ENCODE measurements around the gene ICAM4.

Gene ICAM4

DNA sequence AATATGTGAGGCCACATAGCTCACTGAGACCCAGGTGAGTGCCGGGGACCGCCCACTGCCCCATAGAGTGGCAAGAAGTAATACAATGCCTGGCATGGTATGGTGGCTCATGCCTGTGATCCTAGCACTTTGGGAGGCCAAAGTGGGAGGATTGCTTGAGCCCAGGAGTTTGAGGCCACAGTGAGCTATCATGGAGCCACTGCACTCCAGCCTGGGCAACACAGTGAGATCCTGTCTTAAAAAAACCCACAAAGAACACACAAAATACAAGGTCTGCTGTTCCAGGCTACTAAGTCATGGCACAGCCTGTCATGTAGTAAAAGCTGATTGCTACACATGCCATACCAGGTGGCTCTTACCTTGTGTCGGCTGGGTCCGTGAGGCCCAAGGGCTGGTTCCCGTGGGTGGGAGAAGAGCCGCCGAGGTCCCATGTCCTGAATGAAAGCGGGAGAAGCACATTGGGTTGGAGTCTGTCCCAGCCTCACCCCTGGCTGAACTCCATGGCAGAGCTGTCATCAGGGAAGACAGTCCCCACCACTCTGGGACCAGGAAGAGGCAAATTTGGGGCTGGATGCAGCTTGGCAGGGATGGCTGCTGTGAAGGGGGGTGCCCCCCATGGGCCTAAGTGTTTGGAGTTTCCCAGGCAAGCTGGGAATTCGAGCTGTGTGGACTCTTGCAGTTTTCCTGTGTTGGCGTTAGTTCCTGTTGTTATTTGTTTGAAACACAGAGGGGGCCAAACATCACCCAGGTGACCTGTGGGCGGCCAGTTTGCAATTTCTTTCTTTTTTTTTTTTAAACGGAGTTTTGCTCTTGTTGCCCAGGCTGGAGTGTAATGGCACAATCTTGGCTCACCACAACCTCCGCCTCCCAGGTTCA is 32.3 kb downstream of the ICAM4 start:
- Histone ChIP-seq H2BK12ac (ENCODE audit: low read length) (no peak overlapping the region), H4K8ac (ENCODE audit: low read depth, low read length) (peak overlapping the region; percentile 96), H3K18ac (ENCODE audit: low read length) (no peak overlapping the region), H3K36me3 (replicated peaks in 1 of 2; ENCODE audit: control insufficient read depth in 2 of 2, insufficient read depth in 2 of 2, low read length in 2 of 2) (peaks cover 44 to 82% of the 10 kb centered on the region in 2 donors), H2AFZ (ENCODE audit: low read length) (no peak overlapping the region), H3K9me3 (replicated peaks in 1 of 2; ENCODE audit: control insufficient read depth in 2 of 2, insufficient read depth in 1 of 2, low read depth in 1 of 2, low read length in 2 of 2) (no peaks in the 10 kb centered on the region), H2AK5ac (ENCODE audit: low read depth, low read length) (no peak overlapping the region), H4K91ac (ENCODE audit: low read depth, low read length, poor library complexity) (no peak overlapping the region), H3K27me3 (ENCODE audit: control insufficient read depth in 3 of 3, insufficient read depth in 3 of 3, low read depth in 1 of 3, low read length in 3 of 3) (no peaks in the 10 kb centered on the region), H2BK120ac (ENCODE audit: low read depth, low read length) (no peak overlapping the region), H2BK15ac (ENCODE audit: low read length) (no peak overlapping the region), H3K14ac (ENCODE audit: low read length) (no peak overlapping the region), H3K9ac (ENCODE audit: low read depth, low read length, poor library complexity) (no peak overlapping the region), H3K27ac (replicated peaks; ENCODE audit: low read length) (no peak overlapping the region), H3K4me2 (ENCODE audit: insufficient read depth, low read length, poor library complexity, severe bottlenecking) (no peak overlapping the region), H3K4me1 (ENCODE audit: control insufficient read depth in 2 of 2, insufficient read depth in 1 of 2, low read depth in 1 of 2, low read length in 2 of 2) (peaks cover 0 to 2% of the 10 kb centered on the region in 2 donors), H3K23ac (ENCODE audit: low read depth, low read length, poor library complexity) (no peak overlapping the region), H3K79me1 (ENCODE audit: low read depth, low read length) (peaks cover 13% of the 10 kb centered on the region), H3K4ac (ENCODE audit: low read length) (no peak overlapping the region), H3K4me3 (ENCODE audit: low read length in 2 of 2) (peak overlapping the region in 1 of 2 donors; percentile 49), H2BK5ac (ENCODE audit: low read length) (no peak overlapping the region)
- DNase-seq (ENCODE audit: low spot score): no peak
- WGBS, 2 donors (ENCODE audit: extremely low coverage in 2 of 2, insufficient read length in 2 of 2, insufficient replicate concordance in 1 of 2): no CpG with 5 or more reads among the region's 13 CpGs

DNA sequence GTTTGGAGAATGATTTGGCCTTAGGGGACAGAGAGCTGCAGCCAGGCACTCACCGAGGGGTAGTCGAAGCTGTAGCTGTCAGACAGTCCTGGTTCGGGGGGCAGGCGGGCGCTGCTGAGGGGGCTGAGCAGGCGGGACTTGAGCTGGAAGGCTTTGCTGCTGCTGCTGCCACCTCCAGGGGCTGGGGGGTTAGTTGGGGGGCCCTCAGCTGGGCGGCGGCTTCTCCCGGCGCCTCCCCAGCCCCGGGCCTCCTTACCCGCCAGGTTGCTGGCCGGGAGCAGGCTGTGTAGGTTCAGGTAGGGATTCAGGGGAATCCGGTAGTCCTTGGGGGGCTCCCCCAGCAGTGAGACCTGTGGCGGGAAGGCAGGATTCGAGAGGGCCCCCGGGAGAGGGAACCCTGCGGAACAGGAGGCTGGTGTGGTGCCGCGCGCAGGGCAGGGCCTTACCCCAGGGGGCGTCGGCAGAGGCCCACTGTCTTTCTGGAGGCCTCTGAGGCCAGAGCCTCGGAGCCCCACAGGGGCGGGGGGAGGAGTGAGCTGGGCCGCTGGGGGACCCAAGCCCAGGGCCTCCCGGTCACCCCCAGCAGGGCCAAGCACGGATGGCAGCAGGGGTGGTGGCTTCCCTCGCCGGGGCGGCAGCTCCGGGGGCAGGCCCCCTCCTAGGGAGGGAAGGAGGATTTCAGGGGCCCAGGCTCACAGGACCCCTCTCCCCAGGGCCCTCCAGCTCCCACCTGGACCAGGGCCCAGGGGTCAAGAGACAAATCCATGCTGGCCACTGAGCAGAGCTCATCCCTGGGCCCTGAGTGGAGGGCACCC is 34.1 kb downstream of the ICAM4 start:
- H3K36me3 ChIP-seq (replicated peaks in 1 of 2; ENCODE audit: control insufficient read depth in 2 of 2, insufficient read depth in 2 of 2, low read length in 2 of 2): peaks cover 53 to 97% of the 10 kb centered on the region in 2 donors
- no peaks in the 10 kb centered on the region for H3K27me3 ChIP-seq (ENCODE audit: control insufficient read depth in 3 of 3, insufficient read depth in 3 of 3, low read depth in 1 of 3, low read length in 3 of 3)
- H2BK12ac ChIP-seq (ENCODE audit: low read length): no peak overlapping the region
- H3K9me3 ChIP-seq (replicated peaks in 1 of 2; ENCODE audit: control insufficient read depth in 2 of 2, insufficient read depth in 1 of 2, low read depth in 1 of 2, low read length in 2 of 2): no peaks in the 10 kb centered on the region
- no peak overlapping the region for H3K27ac ChIP-seq (replicated peaks; ENCODE audit: low read length)
- H3K23ac ChIP-seq (ENCODE audit: low read depth, low read length, poor library complexity): peak overlapping the region; percentile 25
- no peak overlapping the region for H4K8ac ChIP-seq (ENCODE audit: low read depth, low read length)
- H3K9ac ChIP-seq (ENCODE audit: low read depth, low read length, poor library complexity): no peak overlapping the region
- no peak overlapping the region for H3K14ac ChIP-seq (ENCODE audit: low read length)
- no peak overlapping the region for H2AK5ac ChIP-seq (ENCODE audit: low read depth, low read length)
- peaks cover 0 to 2% of the 10 kb centered on the region in 2 donors for H3K4me1 ChIP-seq (ENCODE audit: control insufficient read depth in 2 of 2, insufficient read depth in 1 of 2, low read depth in 1 of 2, low read length in 2 of 2)
- H3K4ac ChIP-seq (ENCODE audit: low read length): no peak overlapping the region
- DNase-seq (ENCODE audit: low spot score): no peak
- peak overlapping the region; percentile 75 for H2BK5ac ChIP-seq (ENCODE audit: low read length)
- no peak overlapping the region for H3K4me3 ChIP-seq (ENCODE audit: low read length in 2 of 2)
- WGBS, 2 donors (ENCODE audit: extremely low coverage in 2 of 2, insufficient read length in 2 of 2, insufficient replicate concordance in 1 of 2): no CpG with 5 or more reads among the region's 32 CpGs
- peaks cover 10% of the 10 kb centered on the region for H3K79me1 ChIP-seq (ENCODE audit: low read depth, low read length)
- H2AFZ ChIP-seq (ENCODE audit: low read length): no peak overlapping the region
- H4K91ac ChIP-seq (ENCODE audit: low read depth, low read length, poor library complexity): no peak overlapping the region
- H2BK120ac ChIP-seq (ENCODE audit: low read depth, low read length): no peak overlapping the region
- H3K4me2 ChIP-seq (ENCODE audit: insufficient read depth, low read length, poor library complexity, severe bottlenecking): no peak overlapping the region
- H2BK15ac ChIP-seq (ENCODE audit: low read length): no peak overlapping the region
- no peak overlapping the region for H3K18ac ChIP-seq (ENCODE audit: low read length)

DNA sequence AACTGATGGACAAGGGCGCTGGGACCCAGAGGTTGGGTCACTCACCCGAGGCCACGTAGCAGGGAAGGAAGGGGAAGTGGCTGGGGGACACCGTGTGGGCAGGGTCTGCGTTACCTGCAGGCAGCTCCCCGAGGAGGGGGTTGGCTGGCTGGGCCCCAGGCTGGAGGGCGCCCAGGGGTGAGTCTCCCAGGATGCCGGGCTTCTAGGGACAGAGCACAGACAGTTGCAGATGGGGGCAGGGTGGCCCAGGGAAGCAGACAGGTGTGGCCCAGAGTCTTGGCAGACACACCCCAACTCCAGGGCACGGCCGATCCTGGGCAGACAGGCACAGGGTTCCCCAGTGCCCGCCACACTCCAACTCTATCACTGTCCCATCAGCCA is 34.7 kb downstream of the ICAM4 start:
- H3K9ac ChIP-seq (ENCODE audit: low read depth, low read length, poor library complexity): no peak overlapping the region
- DNase-seq (ENCODE audit: low spot score): no peak
- H3K18ac ChIP-seq (ENCODE audit: low read length): no peak overlapping the region
- H3K14ac ChIP-seq (ENCODE audit: low read length): no peak overlapping the region
- no peak overlapping the region for H3K4me2 ChIP-seq (ENCODE audit: insufficient read depth, low read length, poor library complexity, severe bottlenecking)
- no peak overlapping the region for H3K4me3 ChIP-seq (ENCODE audit: low read length in 2 of 2)
- no peak overlapping the region for H2BK15ac ChIP-seq (ENCODE audit: low read length)
- H2AK5ac ChIP-seq (ENCODE audit: low read depth, low read length): no peak overlapping the region
- peak overlapping the region; percentile 25 for H3K23ac ChIP-seq (ENCODE audit: low read depth, low read length, poor library complexity)
- H2BK12ac ChIP-seq (ENCODE audit: low read length): no peak overlapping the region
- H4K8ac ChIP-seq (ENCODE audit: low read depth, low read length): no peak overlapping the region
- H3K9me3 ChIP-seq (replicated peaks in 1 of 2; ENCODE audit: control insufficient read depth in 2 of 2, insufficient read depth in 1 of 2, low read depth in 1 of 2, low read length in 2 of 2): no peaks in the 10 kb centered on the region
- no peaks in the 10 kb centered on the region for H3K27me3 ChIP-seq (ENCODE audit: control insufficient read depth in 3 of 3, insufficient read depth in 3 of 3, low read depth in 1 of 3, low read length in 3 of 3)
- H3K27ac ChIP-seq (replicated peaks; ENCODE audit: low read length): no peak overlapping the region
- H2BK5ac ChIP-seq (ENCODE audit: low read length): peak overlapping the region; percentile 75
- no CpG with 5 or more reads among the region's 11 CpGs for WGBS, 2 donors (ENCODE audit: extremely low coverage in 2 of 2, insufficient read length in 2 of 2, insufficient replicate concordance in 1 of 2)
- H3K36me3 ChIP-seq (replicated peaks in 1 of 2; ENCODE audit: control insufficient read depth in 2 of 2, insufficient read depth in 2 of 2, low read length in 2 of 2): peaks cover 58 to 97% of the 10 kb centered on the region in 2 donors
- H3K4me1 ChIP-seq (ENCODE audit: control insufficient read depth in 2 of 2, insufficient read depth in 1 of 2, low read depth in 1 of 2, low read length in 2 of 2): no peaks in the 10 kb centered on the region
- H2AFZ ChIP-seq (ENCODE audit: low read length): no peak overlapping the region
- H3K79me1 ChIP-seq (ENCODE audit: low read depth, low read length): peaks cover 12% of the 10 kb centered on the region
- no peak overlapping the region for H4K91ac ChIP-seq (ENCODE audit: low read depth, low read length, poor library complexity)
- H3K4ac ChIP-seq (ENCODE audit: low read length): no peak overlapping the region
- H2BK120ac ChIP-seq (ENCODE audit: low read depth, low read length): no peak overlapping the region

Measured in neuronal stem cell (in vitro differentiated cells).